ENCODE results near the gene TSPO.
"Not testable (repeated sequence)": the region's sequence is repeated elsewhere in the genome, so short reads cannot be mapped to it uniquely, and the experiment has no call there.

Gene TSPO

GRCh38 chr22:43129426-43130425 is 21.6 kb upstream of the TSPO start:
- no peak for DNase-seq

- no peak for DNase-seq
Measured at GRCh38 chr22:43131773-43132501, 19.4 kb upstream of the TSPO start.

GRCh38 chr22:43133401-43133800 is 18.0 kb upstream of the TSPO start:
- DNase-seq = no peak

- DNase-seq = no peak
Measured at GRCh38 chr22:43134553-43134952, 16.8 kb upstream of the TSPO start.

- DNase-seq = no peak
Measured at GRCh38 chr22:43135565-43135964, 15.8 kb upstream of the TSPO start.

- peak in 6 of 56 donors; percentile 2 to 25 (median 12) for DNase-seq
Measured at GRCh38 chr22:43136255-43136654, 15.1 kb upstream of the TSPO start.

GRCh38 chr22:43136801-43137200 is 14.6 kb upstream of the TSPO start:
- no peak for DNase-seq

- DNase-seq = peak in 54 of 56 donors; percentile 30 to 92 (median 76)
Measured at GRCh38 chr22:43142880-43143562, 8.3 kb upstream of the TSPO start, which contains the start of gene MCAT. MCAT (minus strand) TSS chr22:43143398; CDS start chr22:43143348, 50 bp downstream.

- no peak for DNase-seq
Measured at GRCh38 chr22:43144949-43145348, 6.4 kb upstream of the TSPO start.

GRCh38 chr22:43145371-43145770 is 6.0 kb upstream of the TSPO start:
- DNase-seq = not testable (repeated sequence)

- not testable (repeated sequence) for DNase-seq
Measured at GRCh38 chr22:43146332-43146731, 5.0 kb upstream of the TSPO start.

- DNase-seq = peak in 1 of 56 donors; percentile 2
Measured at GRCh38 chr22:43147821-43148220, 3.5 kb upstream of the TSPO start.

- no peak for DNase-seq
Measured at GRCh38 chr22:43148581-43148980, 2.8 kb upstream of the TSPO start.

- no peak for DNase-seq
Measured at GRCh38 chr22:43150731-43151206, 590 bp upstream of the TSPO start.

- DNase-seq = no peak
Measured at GRCh38 chr22:43152003-43152356, 621 bp downstream of the TSPO start.

- DNase-seq = peak in 34 of 56 donors; percentile 16 to 76 (median 48)
Measured at GRCh38 chr22:43152357-43153071, 1.2 kb downstream of the TSPO start.

GRCh38 chr22:43153899-43154298 is 2.5 kb downstream of the TSPO start:
- no peak for DNase-seq

- peak in 3 of 56 donors; percentile 13 to 14 (median 13) for DNase-seq
Measured at GRCh38 chr22:43154887-43155536, 3.7 kb downstream of the TSPO start.

GRCh38 chr22:43155789-43156188 is 4.4 kb downstream of the TSPO start:
- DNase-seq = no peak

- DNase-seq = no peak
Measured at GRCh38 chr22:43156413-43156812, 5.1 kb downstream of the TSPO start.
